ENCODE data around the gene UXS1. TPM values are rescaled to one million over a fixed set of nuclear protein-coding genes. Genes with fewer than 3 reads are reported as not detected.

Gene UXS1
- total and polyA plus RNA-seq, 2 of the 8 experiments (the other 6 are each of a cell fraction or from before 2014, with no cell fraction given), result 44.5 to 63.4 TPM

DNA sequence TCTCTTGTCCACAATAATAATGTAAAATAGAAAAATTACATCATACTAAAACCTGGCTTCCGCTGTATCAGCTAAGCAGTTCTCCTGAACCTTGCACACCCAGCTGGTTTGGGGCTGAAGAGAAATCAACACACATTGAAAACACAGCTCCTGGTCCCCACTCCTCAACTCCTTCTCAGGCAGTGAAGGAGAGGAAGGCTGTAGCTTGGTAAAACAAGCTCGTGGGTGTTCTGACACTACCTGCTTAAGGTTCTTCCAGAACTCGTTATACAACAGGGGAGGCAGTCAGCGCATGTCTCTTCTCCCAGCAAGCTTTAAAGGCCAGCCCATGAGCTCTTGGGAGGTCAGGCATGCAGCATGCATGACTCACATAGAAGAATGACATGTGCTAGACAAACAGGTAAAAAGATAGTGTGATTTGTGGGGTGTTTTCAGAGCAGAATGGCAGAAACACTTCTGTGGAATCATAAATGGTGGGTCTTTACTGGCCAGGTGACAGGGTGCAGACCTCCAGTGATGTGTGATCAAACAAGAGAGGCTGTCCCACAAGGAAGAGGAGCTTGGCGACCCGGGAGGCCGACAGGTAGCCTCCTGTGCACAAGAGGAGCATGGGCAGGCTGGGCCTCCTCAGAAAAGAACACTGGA lies 69.1 kb downstream of the UXS1 start (continued):
- TF ChIP-seq CHD7 (IDR thresholded peaks at IDR 0.05; ENCODE audit: insufficient replicate concordance, low read length) (no peak), JUND (IDR thresholded peaks at IDR 0.05; ENCODE audit: low read length) (no peak), POLR2AphosphoS5 (IDR thresholded peaks at IDR 0.05; ENCODE audit: low read depth, low read length) (no peak), SP1 (IDR thresholded peaks at IDR 0.05; ENCODE audit: low read depth, low read length) (no peak), CBX5 (IDR thresholded peaks at IDR 0.05; ENCODE audit: low read depth, low read length) (no peak), TAF7 (optimal IDR thresholded peaks at IDR 0.05; ENCODE audit: borderline replicate concordance, low read depth, low read length) (no peak), RXRA (IDR thresholded peaks at IDR 0.05; ENCODE audit: insufficient read depth, low read depth, low read length) (no peak)
- TF ChIP-seq, protein P1, sequence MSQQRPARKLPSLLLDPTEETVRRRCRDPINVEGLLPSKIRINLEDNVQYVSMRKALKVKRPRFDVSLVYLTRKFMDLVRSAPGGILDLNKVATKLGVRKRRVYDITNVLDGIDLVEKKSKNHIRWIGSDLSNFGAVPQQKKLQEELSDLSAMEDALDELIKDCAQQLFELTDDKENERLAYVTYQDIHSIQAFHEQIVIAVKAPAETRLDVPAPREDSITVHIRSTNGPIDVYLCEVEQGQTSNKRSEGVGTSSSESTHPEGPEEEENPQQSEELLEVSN (IDR thresholded peaks at IDR 0.05), result no peak

All from H1 (cell line).